DMS114 treated with DMSO at 0.1 percent for 48 hours (cell line): ENCODE results near the gene ZC3H12A.

ENCODE experiments used
- DNase-seq: peaks from one replicate; lab custom pipeline; 2025; ENCODE audit not compliant: unreplicated experiment; lab: John Stamatoyannopoulos, UW

The ZC3H12A gene

DNA sequence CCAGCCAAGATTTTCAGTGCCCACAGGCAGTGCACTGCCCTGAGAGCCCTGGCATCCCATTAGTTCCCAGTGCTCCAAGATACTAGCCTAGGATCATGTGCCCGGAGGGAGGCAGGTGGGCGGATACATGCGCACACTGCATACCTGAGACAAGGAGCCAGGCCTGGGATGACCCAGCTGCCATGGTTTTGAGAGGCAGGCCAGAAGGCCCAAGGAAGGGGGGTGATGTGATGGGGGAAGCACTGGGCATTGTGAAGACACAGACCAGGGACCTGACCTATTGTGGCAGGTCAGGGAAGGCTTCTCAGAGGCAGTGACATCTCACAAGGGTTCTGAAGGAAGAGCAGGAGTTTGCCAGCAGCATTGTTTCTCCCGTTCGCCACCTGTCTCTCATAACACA, 3.6 kb downstream of the ZC3H12A start:
- no peak for DNase-seq

GRCh38 chr1:37478451-37478881, 4.1 kb downstream of the ZC3H12A start:
- no peak for DNase-seq

- DNase-seq, result no peak
Observed at GRCh38 chr1:37478890-37479254, 4.5 kb downstream of the ZC3H12A start.

GRCh38 chr1:37479255-37480124, 5.1 kb downstream of the ZC3H12A start:
- no peak for DNase-seq

- DNase-seq, result no peak
Observed at GRCh38 chr1:37480125-37480466, 5.7 kb downstream of the ZC3H12A start.

DNA sequence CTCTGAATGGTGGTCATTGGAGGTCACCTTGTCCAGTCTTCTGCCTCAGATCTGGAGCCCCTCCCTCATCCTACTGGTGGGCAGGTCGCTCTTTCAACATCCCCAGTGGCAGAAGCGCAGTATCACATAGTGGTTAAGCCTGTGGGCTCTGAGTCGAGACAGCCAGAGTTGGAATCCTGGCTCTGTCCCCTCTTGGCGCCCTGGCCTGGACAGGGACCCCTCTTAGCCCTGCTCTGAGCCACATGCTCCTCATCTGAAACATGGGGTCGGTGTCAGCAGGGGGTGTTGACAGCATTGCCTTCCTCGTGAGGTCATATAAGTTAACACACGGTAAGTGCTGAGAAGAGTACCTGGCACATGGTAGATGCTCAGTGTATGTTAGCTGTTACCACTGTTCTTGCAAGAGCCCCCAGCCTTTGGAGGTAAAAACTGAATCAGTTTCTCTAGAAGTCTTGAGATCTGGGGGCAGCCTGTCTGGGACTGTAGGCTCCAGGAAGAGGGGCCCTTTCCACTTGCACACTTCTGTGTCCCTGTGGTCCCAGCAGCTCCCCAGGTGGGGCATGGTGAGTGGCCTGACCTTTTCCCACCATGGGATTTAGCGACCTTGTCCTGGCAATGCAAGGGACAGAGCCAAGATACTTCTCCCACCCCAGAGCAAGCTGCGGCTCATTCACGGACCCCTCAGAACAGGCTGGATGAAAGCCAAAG, 6.4 kb downstream of the ZC3H12A start:
- no peak for DNase-seq

DNA sequence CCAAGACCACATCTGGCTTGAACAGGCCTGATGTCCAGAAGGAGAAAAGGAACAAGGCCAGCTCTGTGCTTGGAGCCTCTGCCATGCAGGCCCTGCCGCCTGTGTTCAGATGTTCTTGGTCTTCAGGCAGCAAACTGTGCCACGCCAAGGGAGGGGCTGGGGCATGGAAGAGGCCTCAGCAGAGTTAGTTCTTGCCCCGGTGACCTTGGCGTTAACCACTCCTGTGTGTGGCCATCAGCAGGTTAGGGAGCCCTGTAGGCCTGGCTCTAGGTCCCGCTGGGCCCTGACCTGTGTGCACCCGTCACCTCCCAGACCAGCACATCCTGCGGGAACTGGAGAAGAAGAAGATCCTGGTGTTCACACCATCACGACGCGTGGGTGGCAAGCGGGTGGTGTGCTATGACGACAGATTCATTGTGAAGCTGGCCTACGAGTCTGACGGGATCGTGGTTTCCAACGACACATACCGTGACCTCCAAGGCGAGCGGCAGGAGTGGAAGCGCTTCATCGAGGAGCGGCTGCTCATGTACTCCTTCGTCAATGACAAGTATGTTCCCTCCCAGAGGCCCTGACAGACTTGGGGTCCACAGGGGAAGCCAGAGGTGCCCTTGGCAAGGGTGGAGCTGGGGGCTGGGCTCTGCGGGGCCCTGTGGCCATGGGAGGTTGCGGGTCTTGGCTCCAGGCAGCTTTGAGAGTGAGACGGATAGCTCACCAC, 7.1 kb downstream of the ZC3H12A start:
- DNase-seq, result no peak

DNA sequence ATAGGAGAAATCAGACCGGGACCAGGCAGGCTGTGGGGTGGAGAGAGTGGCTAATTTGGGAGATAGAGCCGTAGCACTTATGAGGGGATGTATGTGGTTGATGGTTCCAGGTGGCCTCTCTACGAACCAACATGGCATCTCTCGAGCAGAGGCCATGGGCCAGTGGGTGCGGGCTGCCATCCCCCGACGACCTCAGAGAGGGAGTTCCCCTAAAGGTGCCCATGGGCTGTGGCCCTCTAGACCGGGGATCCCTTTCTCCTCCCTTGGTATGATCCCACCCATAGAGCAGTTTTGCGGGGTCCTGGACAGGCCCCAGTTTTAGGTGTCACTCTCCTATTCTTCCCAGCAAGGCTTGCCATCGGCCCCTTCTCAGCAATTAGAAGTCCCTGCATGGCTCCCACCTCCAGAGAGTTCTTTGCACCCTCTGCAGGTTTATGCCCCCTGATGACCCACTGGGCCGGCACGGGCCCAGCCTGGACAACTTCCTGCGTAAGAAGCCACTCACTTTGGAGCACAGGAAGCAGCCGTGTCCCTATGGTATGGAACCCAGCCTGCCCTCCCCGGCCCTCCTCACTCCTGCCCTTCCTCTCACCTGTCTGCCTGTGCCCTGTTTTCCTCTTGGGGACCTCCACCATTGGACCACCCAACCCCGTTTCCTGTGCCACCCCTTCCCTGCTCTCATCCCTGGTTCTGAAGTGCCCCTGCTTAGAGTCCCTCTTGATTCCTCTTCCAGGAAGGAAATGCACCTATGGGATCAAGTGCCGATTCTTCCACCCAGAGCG, 7.8 kb downstream of the ZC3H12A start:
- DNase-seq, result no peak

GRCh38 chr1:37482796-37483744, 8.7 kb downstream of the ZC3H12A start:
- DNase-seq, result no peak

- no peak for DNase-seq
Observed at GRCh38 chr1:37483785-37484184, 9.4 kb downstream of the ZC3H12A start.

GRCh38 chr1:37484325-37485051, 10.1 kb downstream of the ZC3H12A start:
- no peak for DNase-seq

GRCh38 chr1:37485902-37486679, 11.7 kb downstream of the ZC3H12A start:
- DNase-seq, result no peak

GRCh38 chr1:37486680-37487618, 12.6 kb downstream of the ZC3H12A start:
- DNase-seq, result peak; percentile 33

DNA sequence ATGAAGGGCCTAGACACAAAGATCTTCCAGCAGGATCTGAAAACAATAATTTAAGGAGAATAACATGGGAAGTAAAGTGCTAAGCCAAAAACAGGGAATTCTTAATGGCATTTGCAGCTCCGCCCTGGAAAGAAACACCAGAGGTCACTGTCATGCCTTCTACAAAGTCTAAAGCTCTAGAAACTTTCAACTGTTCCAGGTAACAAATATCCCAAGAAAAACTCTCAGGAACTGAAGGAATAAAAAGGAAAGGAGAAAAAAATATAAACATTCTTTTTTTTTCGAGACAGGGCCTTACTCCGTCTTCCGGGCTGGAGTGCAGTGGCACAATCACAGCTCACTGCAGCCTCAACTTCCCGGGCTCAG, 13.2 kb downstream of the ZC3H12A start:
- DNase-seq, result no peak

DNA sequence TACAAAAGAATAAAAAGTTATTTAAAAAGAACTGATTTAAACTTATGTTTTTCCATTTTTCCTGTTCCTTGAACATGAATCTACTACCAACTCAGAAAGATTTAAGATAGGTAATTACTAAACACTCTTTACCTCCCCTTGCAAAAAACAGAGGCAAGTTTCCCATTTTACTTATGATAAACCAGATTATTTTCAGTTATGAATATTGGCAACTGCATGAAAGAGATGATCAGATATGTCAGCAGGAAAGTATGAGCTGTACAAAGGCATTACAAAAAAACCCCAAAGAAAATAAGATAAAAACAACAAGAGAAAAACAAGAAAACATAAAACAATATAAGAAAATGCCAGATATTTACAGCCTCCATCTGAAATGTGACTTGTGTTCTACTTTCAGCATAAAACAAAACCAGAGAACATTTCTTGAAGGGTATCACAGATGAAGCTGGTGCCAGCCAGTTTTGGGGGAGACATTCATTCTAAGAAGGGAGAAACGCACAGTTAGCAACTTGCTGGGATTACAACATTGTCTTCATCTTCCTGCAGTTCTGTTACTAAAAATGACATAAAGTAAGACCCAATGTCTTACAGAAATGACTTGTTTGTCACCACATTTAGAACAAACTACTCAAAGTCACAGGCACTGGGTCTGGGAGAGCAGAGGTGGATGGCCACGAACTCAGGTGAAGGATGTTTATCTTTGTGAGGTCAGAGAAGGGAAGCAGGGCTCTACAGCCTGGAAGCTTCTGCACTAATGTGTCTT, 19.1 kb downstream of the ZC3H12A start:
- DNase-seq, result no peak

GRCh38 chr1:37495875-37496274, 21.5 kb downstream of the ZC3H12A start:
- DNase-seq, result no peak

- no peak for DNase-seq
Observed at GRCh38 chr1:37497832-37498231, 23.5 kb downstream of the ZC3H12A start.
